Loucy (cell line): ENCODE measurements around the gene VARS1.

ENCODE experiments used
- CTCF ChIP-seq: fragments of 200-600 bp; sonication (generic); conservative IDR thresholded peaks from 2 replicates; pipeline ENCODE4 v1.5.1; 2014; ENCODE audit warnings: mild to moderate bottlenecking, antibody characterized with exemption, low read length
- EZH2phosphoT487 ChIP-seq: fragments of 200-600 bp; IDR thresholded peaks from 2 replicates; pipeline ENCODE4 v1.6.1; 2018; ENCODE audit warnings: antibody characterized with exemption, mild to moderate bottlenecking, moderate library complexity, borderline replicate concordance

DNA sequence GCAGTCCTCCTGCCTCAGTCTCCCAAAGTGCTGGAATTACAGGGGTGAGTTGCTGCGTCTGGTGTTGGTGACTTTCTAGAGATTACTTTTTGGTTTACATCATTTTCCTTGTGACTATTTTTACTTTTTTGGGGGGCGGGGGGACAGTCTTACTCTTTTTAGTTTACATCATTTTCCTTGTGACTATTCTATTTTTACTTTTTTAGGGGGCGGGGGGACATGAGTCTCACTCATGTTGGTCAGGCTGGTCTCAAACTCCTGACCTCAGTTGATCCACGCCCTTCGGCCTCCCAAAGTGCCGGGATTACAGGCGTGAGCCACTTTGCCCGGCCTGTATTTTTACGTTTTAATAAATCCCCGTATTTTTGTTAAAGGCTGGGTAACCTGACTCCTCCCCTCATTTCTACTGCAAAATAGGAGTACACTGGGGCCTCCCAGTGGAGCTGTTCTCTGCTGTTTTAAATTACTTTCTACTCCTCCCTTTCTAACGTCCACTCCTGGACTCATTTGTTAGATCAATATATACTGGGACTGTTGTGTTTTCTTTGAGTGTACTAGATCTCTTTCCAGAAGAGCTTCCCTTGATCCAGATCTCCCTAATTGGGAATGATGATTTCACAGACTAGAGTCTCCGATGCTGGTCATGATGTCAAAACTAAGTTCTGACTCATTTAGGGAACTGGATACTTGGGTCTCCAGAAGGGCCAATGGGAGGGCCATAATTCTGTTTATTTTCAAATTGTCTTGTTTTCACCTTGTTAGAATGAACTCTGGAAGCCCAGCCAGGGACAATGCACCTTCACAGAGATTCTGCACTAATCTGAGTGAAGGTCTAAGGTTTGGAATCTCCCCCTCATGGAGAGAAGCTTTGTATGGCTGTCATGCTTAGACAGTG, 41.2 kb upstream of the VARS1 start:
- peak; percentile 20; the same call in 1 of the 2 replicates for TF ChIP-seq CTCF
- TF ChIP-seq EZH2phosphoT487, result no peak
